Measurements from ENCODE around the gene ZNF140. TPM values are rescaled to one million over a fixed set of nuclear protein-coding genes. Genes with fewer than 3 reads are reported as not detected.

Gene ZNF140
- total and polyA plus RNA-seq, 2 of the 13 experiments (the other 11 are each of a cell fraction or from before 2014, with no cell fraction given): 8.7 to 13.5 TPM

DNA sequence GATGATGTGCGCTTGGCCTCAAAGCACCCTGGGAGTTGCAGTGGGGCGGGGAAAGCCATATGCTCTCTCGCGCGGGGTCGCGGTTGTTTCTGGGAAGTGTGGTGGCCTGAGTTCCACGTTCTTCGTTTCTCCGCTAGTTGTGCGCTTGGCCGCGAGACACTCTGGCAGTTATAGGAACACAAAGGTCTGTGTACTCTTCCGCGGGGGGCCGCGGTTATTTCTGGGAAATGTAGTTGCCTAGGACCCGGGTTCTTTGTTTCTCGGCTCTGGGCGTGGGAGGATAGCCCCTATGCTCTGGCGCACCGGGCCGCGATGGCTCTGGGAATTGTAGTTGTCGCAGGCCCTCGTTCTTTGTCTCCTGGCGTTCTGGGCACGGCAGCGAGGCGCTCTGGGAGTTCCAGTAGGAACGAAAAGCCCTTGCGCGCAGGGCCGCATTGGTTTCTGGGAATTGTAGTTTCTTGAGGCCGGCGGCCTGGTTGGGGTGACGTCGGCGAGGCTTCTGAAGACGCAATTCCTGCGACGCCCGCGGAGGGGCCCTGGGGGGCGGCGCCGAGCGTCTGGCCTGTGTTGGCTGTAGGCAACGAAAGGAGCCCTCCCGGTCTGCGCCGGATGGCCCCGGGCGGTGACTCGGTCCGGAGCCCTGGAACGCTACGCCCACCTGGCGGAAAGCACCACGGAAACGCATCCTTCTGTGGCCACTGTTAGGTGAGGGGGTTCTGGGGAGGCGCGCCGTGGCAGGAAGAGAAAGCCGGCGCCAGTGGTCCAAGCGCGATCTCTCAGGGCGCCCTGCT, at the start of gene ZNF140 (continued):
- TF ChIP-seq, protein P1, sequence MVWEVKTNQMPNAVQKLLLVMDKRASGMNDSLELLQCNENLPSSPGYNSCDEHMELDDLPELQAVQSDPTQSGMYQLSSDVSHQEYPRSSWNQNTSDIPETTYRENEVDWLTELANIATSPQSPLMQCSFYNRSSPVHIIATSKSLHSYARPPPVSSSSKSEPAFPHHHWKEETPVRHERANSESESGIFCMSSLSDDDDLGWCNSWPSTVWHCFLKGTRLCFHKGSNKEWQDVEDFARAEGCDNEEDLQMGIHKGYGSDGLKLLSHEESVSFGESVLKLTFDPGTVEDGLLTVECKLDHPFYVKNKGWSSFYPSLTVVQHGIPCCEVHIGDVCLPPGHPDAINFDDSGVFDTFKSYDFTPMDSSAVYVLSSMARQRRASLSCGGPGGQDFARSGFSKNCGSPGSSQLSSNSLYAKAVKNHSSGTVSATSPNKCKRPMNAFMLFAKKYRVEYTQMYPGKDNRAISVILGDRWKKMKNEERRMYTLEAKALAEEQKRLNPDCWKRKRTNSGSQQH (CRISPR knock-in tag; IDR thresholded peaks at IDR 0.05; ENCODE audit: low read depth): no peak
- TF ChIP-seq ZFY (CRISPR knock-in tag; IDR thresholded peaks at IDR 0.05) (peak; percentile 85), XRCC5 (optimal IDR thresholded peaks at IDR 0.05; ENCODE audit: low read length) (peak; percentile 58), SNAPC2 (CRISPR knock-in tag; IDR thresholded peaks at IDR 0.05) (peak; percentile 66; the same call in 1 of the 2 replicates), SCMH1 (CRISPR knock-in tag; IDR thresholded peaks at IDR 0.05; ENCODE audit: borderline replicate concordance) (no peak), ATF7 (IDR thresholded peaks at IDR 0.05) (peak; percentile 28; the same call in 1 of the 2 replicates), ATF7 (CRISPR knock-in tag; IDR thresholded peaks at IDR 0.05) (0 out of 2 replicates have a peak, but pooled peaks have one; percentile 19), FOSL1 (CRISPR knock-in tag; IDR thresholded peaks at IDR 0.05; ENCODE audit: borderline replicate concordance) (peak; percentile 48; the same call in 1 of the 2 replicates), KLF13 (CRISPR knock-in tag; IDR thresholded peaks at IDR 0.05) (no peak), RFXANK (CRISPR knock-in tag; IDR thresholded peaks at IDR 0.05) (no peak), ZNF713 (CRISPR knock-in tag; IDR thresholded peaks at IDR 0.05) (0 out of 2 replicates have a peak, but pooled peaks have one; percentile 52), HES4 (CRISPR knock-in tag; IDR thresholded peaks at IDR 0.05; ENCODE audit: borderline replicate concordance) (peak; percentile 44; the same call in 1 of the 2 replicates), DMAP1 (CRISPR knock-in tag; IDR thresholded peaks at IDR 0.05) (peak; percentile 93), PAF1 (CRISPR knock-in tag; IDR thresholded peaks at IDR 0.05) (no peak), MAF1 (CRISPR knock-in tag; IDR thresholded peaks at IDR 0.05; ENCODE audit: borderline replicate concordance) (no peak)
- TF ChIP-seq, protein P2, sequence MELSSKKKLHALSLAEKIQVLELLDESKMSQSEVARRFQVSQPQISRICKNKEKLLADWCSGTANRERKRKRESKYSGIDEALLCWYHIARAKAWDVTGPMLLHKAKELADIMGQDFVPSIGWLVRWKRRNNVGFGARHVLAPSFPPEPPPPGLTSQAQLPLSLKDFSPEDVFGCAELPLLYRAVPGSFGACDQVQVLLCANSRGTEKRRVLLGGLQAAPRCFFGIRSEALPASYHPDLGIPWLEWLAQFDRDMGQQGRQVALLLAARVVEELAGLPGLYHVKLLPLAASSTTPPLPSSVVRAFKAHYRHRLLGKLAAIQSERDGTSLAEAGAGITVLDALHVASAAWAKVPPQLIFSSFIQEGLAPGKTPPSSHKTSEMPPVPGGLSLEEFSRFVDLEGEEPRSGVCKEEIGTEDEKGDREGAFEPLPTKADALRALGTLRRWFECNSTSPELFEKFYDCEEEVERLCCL (CRISPR knock-in tag; IDR thresholded peaks at IDR 0.05; ENCODE audit: borderline replicate concordance): peak; percentile 67; the same call in 1 of the 2 replicates
- TF ChIP-seq, protein P3, sequence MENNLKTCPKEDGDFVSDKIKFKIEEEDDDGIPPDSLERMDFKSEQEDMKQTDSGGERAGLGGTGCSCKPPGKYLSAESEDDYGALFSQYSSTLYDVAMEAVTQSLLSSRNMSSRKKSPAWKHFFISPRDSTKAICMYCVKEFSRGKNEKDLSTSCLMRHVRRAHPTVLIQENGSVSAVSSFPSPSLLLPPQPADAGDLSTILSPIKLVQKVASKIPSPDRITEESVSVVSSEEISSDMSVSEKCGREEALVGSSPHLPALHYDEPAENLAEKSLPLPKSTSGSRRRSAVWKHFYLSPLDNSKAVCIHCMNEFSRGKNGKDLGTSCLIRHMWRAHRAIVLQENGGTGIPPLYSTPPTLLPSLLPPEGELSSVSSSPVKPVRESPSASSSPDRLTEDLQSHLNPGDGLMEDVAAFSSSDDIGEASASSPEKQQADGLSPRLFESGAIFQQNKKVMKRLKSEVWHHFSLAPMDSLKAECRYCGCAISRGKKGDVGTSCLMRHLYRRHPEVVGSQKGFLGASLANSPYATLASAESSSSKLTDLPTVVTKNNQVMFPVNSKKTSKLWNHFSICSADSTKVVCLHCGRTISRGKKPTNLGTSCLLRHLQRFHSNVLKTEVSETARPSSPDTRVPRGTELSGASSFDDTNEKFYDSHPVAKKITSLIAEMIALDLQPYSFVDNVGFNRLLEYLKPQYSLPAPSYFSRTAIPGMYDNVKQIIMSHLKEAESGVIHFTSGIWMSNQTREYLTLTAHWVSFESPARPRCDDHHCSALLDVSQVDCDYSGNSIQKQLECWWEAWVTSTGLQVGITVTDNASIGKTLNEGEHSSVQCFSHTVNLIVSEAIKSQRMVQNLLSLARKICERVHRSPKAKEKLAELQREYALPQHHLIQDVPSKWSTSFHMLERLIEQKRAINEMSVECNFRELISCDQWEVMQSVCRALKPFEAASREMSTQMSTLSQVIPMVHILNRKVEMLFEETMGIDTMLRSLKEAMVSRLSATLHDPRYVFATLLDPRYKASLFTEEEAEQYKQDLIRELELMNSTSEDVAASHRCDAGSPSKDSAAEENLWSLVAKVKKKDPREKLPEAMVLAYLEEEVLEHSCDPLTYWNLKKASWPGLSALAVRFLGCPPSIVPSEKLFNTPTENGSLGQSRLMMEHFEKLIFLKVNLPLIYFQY (CRISPR knock-in tag; IDR thresholded peaks at IDR 0.05; ENCODE audit: borderline replicate concordance): no peak; the same call in 1 of the 2 replicates
- TF ChIP-seq, protein P4, sequence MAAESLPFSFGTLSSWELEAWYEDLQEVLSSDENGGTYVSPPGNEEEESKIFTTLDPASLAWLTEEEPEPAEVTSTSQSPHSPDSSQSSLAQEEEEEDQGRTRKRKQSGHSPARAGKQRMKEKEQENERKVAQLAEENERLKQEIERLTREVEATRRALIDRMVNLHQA (CRISPR knock-in tag; IDR thresholded peaks at IDR 0.05): 0 out of 2 replicates have a peak, but pooled peaks have one; percentile 39

All from HepG2 (cell line).